ENCODE measurements around the gene THSD7A.

Gene THSD7A

GRCh38 chr7:11667810-11668185 is 164.2 kb downstream of the THSD7A start:
- H3K36me3 ChIP-seq (ENCODE audit: control insufficient read depth, insufficient read depth, low read length): no peaks in the 10 kb centered on the region
- no peak overlapping the region for H3K9ac ChIP-seq (ENCODE audit: low read length)
- H3K4me1 ChIP-seq (ENCODE audit: control insufficient read depth, insufficient read depth, low read length): no peaks in the 10 kb centered on the region
- H3K27ac ChIP-seq (ENCODE audit: low read depth, low read length): no peak overlapping the region
- H3K4me3 ChIP-seq (ENCODE audit: low read depth, low read length): no peak overlapping the region
- no peaks in the 10 kb centered on the region for H3K27me3 ChIP-seq (ENCODE audit: control insufficient read depth, insufficient read depth, low read length)
- H3K9me3 ChIP-seq (ENCODE audit: control insufficient read depth, insufficient read depth, low read depth, low read length): no peaks in the 10 kb centered on the region

DNA sequence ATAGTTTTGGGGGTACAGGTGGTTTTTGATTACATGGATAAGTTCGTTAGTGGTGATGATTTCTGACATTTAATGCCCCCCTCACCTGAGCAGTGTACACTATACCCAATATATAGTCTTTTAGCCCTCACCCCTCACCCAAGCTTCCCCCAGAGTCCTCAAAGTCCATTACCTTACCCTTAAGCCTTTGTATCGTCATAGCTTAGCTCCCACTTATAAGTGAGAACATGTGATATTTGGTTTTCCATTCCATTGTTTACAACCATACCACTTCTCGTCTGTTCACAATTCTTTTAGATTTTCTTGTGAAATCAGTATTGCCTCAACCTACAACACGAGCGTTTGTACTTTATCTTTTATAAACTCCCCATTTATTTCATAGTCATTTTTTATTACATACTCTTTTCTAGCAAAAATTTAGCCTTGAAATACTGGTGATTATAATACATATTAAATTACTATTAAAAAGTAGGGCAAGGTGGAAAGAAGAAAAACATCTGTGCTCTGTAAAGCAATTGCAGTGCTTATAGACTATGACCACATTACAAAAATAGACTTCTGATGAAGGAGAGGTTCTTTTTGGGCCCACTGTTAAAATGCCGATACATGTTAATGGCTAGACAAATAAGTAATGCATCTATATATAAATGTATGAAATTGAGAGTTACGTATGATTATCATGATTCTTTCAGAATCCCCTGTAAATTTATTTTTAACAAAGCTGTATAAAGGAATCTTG is 164.8 kb downstream of the THSD7A start:
- Histone ChIP-seq H3K9ac (ENCODE audit: low read length) (no peak overlapping the region), H3K36me3 (ENCODE audit: control insufficient read depth, insufficient read depth, low read length) (no peaks in the 10 kb centered on the region), H3K27ac (ENCODE audit: low read depth, low read length) (no peak overlapping the region)

GRCh38 chr7:11665357-11665756 is 166.6 kb downstream of the THSD7A start:
- H3K27me3 ChIP-seq (ENCODE audit: control insufficient read depth, insufficient read depth, low read length): no peaks in the 10 kb centered on the region
- H3K9ac ChIP-seq (ENCODE audit: low read length): no peak overlapping the region
- H3K4me3 ChIP-seq (ENCODE audit: low read depth, low read length): no peak overlapping the region
- no peak overlapping the region for H3K27ac ChIP-seq (ENCODE audit: low read depth, low read length)
- no peaks in the 10 kb centered on the region for H3K9me3 ChIP-seq (ENCODE audit: control insufficient read depth, insufficient read depth, low read depth, low read length)
- no peaks in the 10 kb centered on the region for H3K36me3 ChIP-seq (ENCODE audit: control insufficient read depth, insufficient read depth, low read length)
- H3K4me1 ChIP-seq (ENCODE audit: control insufficient read depth, insufficient read depth, low read length): no peaks in the 10 kb centered on the region

More for the DNA sequence above, 164.8 kb downstream of the THSD7A start:
- Histone ChIP-seq H3K9me3 (ENCODE audit: control insufficient read depth, insufficient read depth, low read depth, low read length) (no peaks in the 10 kb centered on the region), H3K4me3 (ENCODE audit: low read depth, low read length) (no peak overlapping the region), H3K27me3 (ENCODE audit: control insufficient read depth, insufficient read depth, low read length) (no peaks in the 10 kb centered on the region), H3K4me1 (ENCODE audit: control insufficient read depth, insufficient read depth, low read length) (no peaks in the 10 kb centered on the region)

- Histone ChIP-seq H3K4me1 (ENCODE audit: control insufficient read depth, insufficient read depth, low read length) (no peaks in the 10 kb centered on the region; the same call in 1 of the 2 replicates), H3K36me3 (ENCODE audit: control insufficient read depth, insufficient read depth, low read length) (no peaks in the 10 kb centered on the region), H3K9me3 (ENCODE audit: control insufficient read depth, insufficient read depth, low read depth, low read length) (no peaks in the 10 kb centered on the region), H3K9ac (ENCODE audit: low read length) (no peak overlapping the region), H3K27ac (ENCODE audit: low read depth, low read length) (no peak overlapping the region), H3K27me3 (ENCODE audit: control insufficient read depth, insufficient read depth, low read length) (no peaks in the 10 kb centered on the region), H3K4me3 (ENCODE audit: low read depth, low read length) (no peak overlapping the region)
Observed at GRCh38 chr7:11655642-11656041, 176.4 kb downstream of the THSD7A start.

DNA sequence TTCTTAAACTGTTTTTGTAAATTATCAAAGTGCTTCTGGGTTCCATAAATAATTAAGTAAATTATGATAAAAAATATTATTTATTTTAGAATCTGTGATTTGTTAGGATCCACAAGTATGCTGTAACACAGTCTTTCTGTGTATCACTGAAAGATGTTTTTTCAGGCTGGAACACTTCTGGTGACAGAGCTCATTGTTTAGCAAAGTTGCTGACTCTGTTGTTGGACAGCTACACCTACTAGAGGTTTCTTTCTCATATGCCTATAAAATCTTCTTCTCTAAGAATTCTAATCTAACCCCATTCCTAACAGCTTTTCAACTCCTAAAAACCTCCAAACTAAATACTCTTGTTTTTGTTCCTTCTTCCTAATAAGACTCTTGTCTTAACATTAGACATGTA is 176.8 kb downstream of the THSD7A start:
- Histone ChIP-seq H3K36me3 (ENCODE audit: control insufficient read depth, insufficient read depth, low read length) (no peaks in the 10 kb centered on the region), H3K9me3 (ENCODE audit: control insufficient read depth, insufficient read depth, low read depth, low read length) (no peaks in the 10 kb centered on the region), H3K4me3 (ENCODE audit: low read depth, low read length) (no peak overlapping the region), H3K27ac (ENCODE audit: low read depth, low read length) (no peak overlapping the region), H3K9ac (ENCODE audit: low read length) (no peak overlapping the region), H3K4me1 (ENCODE audit: control insufficient read depth, insufficient read depth, low read length) (no peaks in the 10 kb centered on the region; the same call in 1 of the 2 replicates), H3K27me3 (ENCODE audit: control insufficient read depth, insufficient read depth, low read length) (no peaks in the 10 kb centered on the region)

DNA sequence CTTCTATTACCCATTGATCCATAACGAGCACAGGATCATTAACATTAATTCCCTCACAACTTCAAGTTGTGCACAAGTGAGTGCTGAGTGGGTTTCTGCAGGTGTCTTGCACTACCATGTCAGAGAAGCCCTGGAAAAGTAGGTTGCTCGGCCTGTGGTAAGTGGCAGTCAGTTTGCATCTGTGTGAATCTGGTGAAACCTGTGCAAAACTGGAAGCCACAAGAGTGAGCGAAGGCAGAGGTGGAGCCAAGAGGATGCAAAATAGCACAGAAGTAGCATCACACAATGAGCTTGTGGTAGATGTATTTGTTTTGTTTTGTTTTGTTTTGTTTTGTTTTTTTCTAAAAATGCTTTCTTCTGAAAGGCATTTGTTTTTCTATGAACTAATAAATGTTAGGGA is 181.5 kb downstream of the THSD7A start:
- H3K4me1 ChIP-seq (ENCODE audit: control insufficient read depth, insufficient read depth, low read length): no peaks in the 10 kb centered on the region
- H3K9me3 ChIP-seq (ENCODE audit: control insufficient read depth, insufficient read depth, low read depth, low read length): no peaks in the 10 kb centered on the region
- no peak overlapping the region for H3K4me3 ChIP-seq (ENCODE audit: low read depth, low read length)
- H3K36me3 ChIP-seq (ENCODE audit: control insufficient read depth, insufficient read depth, low read length): no peaks in the 10 kb centered on the region
- H3K27ac ChIP-seq (ENCODE audit: low read depth, low read length): no peak overlapping the region
- no peaks in the 10 kb centered on the region for H3K27me3 ChIP-seq (ENCODE audit: control insufficient read depth, insufficient read depth, low read length)
- no peak overlapping the region for H3K9ac ChIP-seq (ENCODE audit: low read length)

DNA sequence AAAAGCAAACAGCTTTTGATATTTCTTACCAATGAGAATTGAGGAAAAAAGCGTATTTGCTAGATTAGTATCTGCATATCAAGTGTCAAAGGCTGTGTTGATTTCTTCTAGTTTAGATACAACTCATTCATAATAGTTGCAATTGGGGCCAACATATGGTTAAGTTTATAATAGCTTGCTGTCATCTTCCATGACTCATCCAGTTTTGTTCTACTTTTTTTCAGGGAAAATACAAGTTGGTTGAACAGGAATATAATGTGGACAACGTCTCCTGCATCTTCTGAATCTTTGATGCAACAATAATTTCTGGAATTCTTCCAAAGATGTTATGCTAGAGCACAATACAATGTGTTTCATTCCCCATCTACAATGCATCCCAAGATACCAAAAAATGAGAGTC is 182.0 kb downstream of the THSD7A start:
- no peaks in the 10 kb centered on the region for H3K27me3 ChIP-seq (ENCODE audit: control insufficient read depth, insufficient read depth, low read length)
- no peaks in the 10 kb centered on the region for H3K4me1 ChIP-seq (ENCODE audit: control insufficient read depth, insufficient read depth, low read length)
- H3K9me3 ChIP-seq (ENCODE audit: control insufficient read depth, insufficient read depth, low read depth, low read length): no peaks in the 10 kb centered on the region
- no peak overlapping the region for H3K4me3 ChIP-seq (ENCODE audit: low read depth, low read length)
- no peak overlapping the region for H3K27ac ChIP-seq (ENCODE audit: low read depth, low read length)
- no peak overlapping the region for H3K9ac ChIP-seq (ENCODE audit: low read length)
- H3K36me3 ChIP-seq (ENCODE audit: control insufficient read depth, insufficient read depth, low read length): no peaks in the 10 kb centered on the region

DNA sequence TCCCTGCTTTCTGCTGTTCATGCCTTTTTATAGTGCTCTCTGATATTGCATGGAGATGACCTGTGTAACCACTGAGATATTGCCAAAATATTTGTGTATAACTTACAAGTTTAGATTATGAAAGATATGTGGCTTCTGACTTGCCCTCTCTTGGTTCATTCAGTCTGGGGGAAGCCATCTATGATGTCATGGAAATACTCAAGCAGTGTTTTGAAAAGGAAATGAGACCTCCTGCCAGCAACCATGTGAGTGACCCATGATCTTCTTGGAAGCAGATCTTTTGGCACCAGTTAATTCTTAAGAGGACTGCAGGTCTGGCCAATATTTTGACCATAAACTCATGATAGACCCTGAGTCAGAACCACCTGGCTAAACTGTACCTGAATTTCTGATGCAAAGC is 183.0 kb downstream of the THSD7A start:
- H3K4me1 ChIP-seq (ENCODE audit: control insufficient read depth, insufficient read depth, low read length): no peaks in the 10 kb centered on the region
- H3K9me3 ChIP-seq (ENCODE audit: control insufficient read depth, insufficient read depth, low read depth, low read length): no peaks in the 10 kb centered on the region
- no peak overlapping the region for H3K9ac ChIP-seq (ENCODE audit: low read length)
- no peaks in the 10 kb centered on the region for H3K36me3 ChIP-seq (ENCODE audit: control insufficient read depth, insufficient read depth, low read length)
- H3K4me3 ChIP-seq (ENCODE audit: low read depth, low read length): no peak overlapping the region
- no peak overlapping the region for H3K27ac ChIP-seq (ENCODE audit: low read depth, low read length)
- no peaks in the 10 kb centered on the region for H3K27me3 ChIP-seq (ENCODE audit: control insufficient read depth, insufficient read depth, low read length)

- no peak overlapping the region for H3K4me3 ChIP-seq (ENCODE audit: low read depth, low read length)
- no peaks in the 10 kb centered on the region for H3K27me3 ChIP-seq (ENCODE audit: control insufficient read depth, insufficient read depth, low read length)
- no peak overlapping the region for H3K27ac ChIP-seq (ENCODE audit: low read depth, low read length)
- no peak overlapping the region for H3K9ac ChIP-seq (ENCODE audit: low read length)
- no peaks in the 10 kb centered on the region for H3K36me3 ChIP-seq (ENCODE audit: control insufficient read depth, insufficient read depth, low read length)
- H3K9me3 ChIP-seq (ENCODE audit: control insufficient read depth, insufficient read depth, low read depth, low read length): no peaks in the 10 kb centered on the region
- H3K4me1 ChIP-seq (ENCODE audit: control insufficient read depth, insufficient read depth, low read length): no peaks in the 10 kb centered on the region
Observed at GRCh38 chr7:11648101-11648500, 183.9 kb downstream of the THSD7A start.

- no peak overlapping the region for H3K9ac ChIP-seq (ENCODE audit: low read length)
- no peaks in the 10 kb centered on the region for H3K36me3 ChIP-seq (ENCODE audit: control insufficient read depth, insufficient read depth, low read length)
- no peaks in the 10 kb centered on the region for H3K9me3 ChIP-seq (ENCODE audit: control insufficient read depth, insufficient read depth, low read depth, low read length)
- no peak overlapping the region for H3K4me3 ChIP-seq (ENCODE audit: low read depth, low read length)
- H3K27ac ChIP-seq (ENCODE audit: low read depth, low read length): no peak overlapping the region
- H3K4me1 ChIP-seq (ENCODE audit: control insufficient read depth, insufficient read depth, low read length): no peaks in the 10 kb centered on the region
- no peaks in the 10 kb centered on the region for H3K27me3 ChIP-seq (ENCODE audit: control insufficient read depth, insufficient read depth, low read length)
Observed at GRCh38 chr7:11642841-11643240, 189.2 kb downstream of the THSD7A start.

GRCh38 chr7:11642276-11642675 is 189.7 kb downstream of the THSD7A start:
- H3K36me3 ChIP-seq (ENCODE audit: control insufficient read depth, insufficient read depth, low read length): no peaks in the 10 kb centered on the region
- no peak overlapping the region for H3K27ac ChIP-seq (ENCODE audit: low read depth, low read length)
- H3K9me3 ChIP-seq (ENCODE audit: control insufficient read depth, insufficient read depth, low read depth, low read length): no peaks in the 10 kb centered on the region
- H3K27me3 ChIP-seq (ENCODE audit: control insufficient read depth, insufficient read depth, low read length): no peaks in the 10 kb centered on the region
- no peak overlapping the region for H3K4me3 ChIP-seq (ENCODE audit: low read depth, low read length)
- H3K9ac ChIP-seq (ENCODE audit: low read length): no peak overlapping the region
- no peaks in the 10 kb centered on the region for H3K4me1 ChIP-seq (ENCODE audit: control insufficient read depth, insufficient read depth, low read length)
